Neural progenitor cell (in vitro differentiated cells): ENCODE data around the gene CALHM3. TPM values are rescaled to one million over a fixed set of nuclear protein-coding genes. Genes with fewer than 3 reads are reported as not detected.

Experiments used
- DNase-seq: peaks from one replicate; pipeline ENCODE4 v3.0.0-alpha.2; 2016; ENCODE audit warnings: low spot score
- H2AFZ ChIP-seq: fragments of 200-600 bp; sonication (generic); replicated peaks from 2 replicates; pipeline ENCODE4 v1.6.1; 2016; ENCODE audit warnings: antibody characterized with exemption
- H3F3A ChIP-seq: fragments of 200-600 bp; sonication (generic); 2 replicates; pipeline ENCODE4 v1.6.1; 2016; ENCODE audit warnings: antibody characterized with exemption, low read depth
- H3K27ac ChIP-seq: fragments of 200-600 bp; sonication (generic); 2 replicates; pipeline ENCODE4 v1.5.1; 2016; ENCODE audit warnings: mild to moderate bottlenecking
- H3K27me3 ChIP-seq: fragments of 200-600 bp; sonication (generic); 2 replicates; pipeline ENCODE4 v1.6.1; 2016; ENCODE audit warnings: mild to moderate bottlenecking, moderate library complexity
- H3K36me3 ChIP-seq: fragments of 200-600 bp; sonication (generic); 2 replicates; pipeline ENCODE4 v1.5.1; 2016
- H3K4me1 ChIP-seq: fragments of 200-600 bp; sonication (generic); 2 replicates; pipeline ENCODE4 v1.6.1; 2016; ENCODE audit warnings: mixed run types
- H3K4me2 ChIP-seq: fragments of 200-600 bp; sonication (generic); 2 replicates; pipeline ENCODE4 v1.6.1; 2016
- H3K4me3 ChIP-seq: fragments of 200-600 bp; sonication (generic); 2 replicates; pipeline ENCODE4 v1.5.1; 2016
- H3K79me2 ChIP-seq: fragments of 200-600 bp; sonication (generic); 2 replicates; pipeline ENCODE4 v1.6.1; 2016; ENCODE audit warnings: low read depth
- H3K9ac ChIP-seq: fragments of 200-600 bp; sonication (generic); 2 replicates; pipeline ENCODE4 v1.6.1; 2016
- H3K9me3 ChIP-seq: fragments of 200-600 bp; sonication (generic); 2 replicates; pipeline ENCODE4 v1.5.1; 2016; ENCODE audit warnings: low read depth
- H4K20me1 ChIP-seq: fragments of 200-600 bp; sonication (generic); 2 replicates; pipeline ENCODE4 v1.6.1; 2016; ENCODE audit warnings: low read depth
- H3K27ac Mint-ChIP-seq: 3 replicates; pipeline ENCODE4 v1.8.0; 2021; ENCODE audit warnings: mixed read lengths
- H3K27me3 Mint-ChIP-seq: 2 replicates; pipeline ENCODE4 v1.8.0; 2022; ENCODE audit warnings: low read depth, mild to moderate bottlenecking, inconsistent platforms, moderate library complexity, mixed read lengths; ENCODE audit not compliant: insufficient read depth
- H3K36me3 Mint-ChIP-seq: 3 replicates; pipeline ENCODE4 v1.8.0; 2021; ENCODE audit warnings: mixed read lengths
- H3K4me1 Mint-ChIP-seq: 3 replicates; pipeline ENCODE4 v1.8.0; 2021; ENCODE audit warnings: mixed read lengths
- H3K4me3 Mint-ChIP-seq: 3 replicates; pipeline ENCODE4 v1.8.0; 2021; ENCODE audit warnings: mild to moderate bottlenecking, moderate library complexity, mixed read lengths
- H3K9me3 Mint-ChIP-seq: 3 replicates; pipeline ENCODE4 v1.8.0; 2020; ENCODE audit warnings: mixed read lengths
- CTCF ChIP-seq: fragments of 200-600 bp; sonication (generic); IDR thresholded peaks from 2 replicates; pipeline ENCODE4 v1.5.1; 2017; ENCODE audit warnings: antibody characterized with exemption, mild to moderate bottlenecking
- EZH2 ChIP-seq: fragments of 200-600 bp; sonication (generic); IDR thresholded peaks from 2 replicates; pipeline ENCODE4 v1.6.1; 2017; ENCODE audit warnings: antibody characterized with exemption, mild to moderate bottlenecking, moderate library complexity
- EZH2phosphoT487 ChIP-seq: fragments of 200-600 bp; sonication (generic); IDR thresholded peaks from 2 replicates; pipeline ENCODE4 v1.6.1; 2017; ENCODE audit warnings: antibody characterized with exemption
- total RNA-seq: library from RNA; depleted of rRNA; stranded (reverse); fragments of >200 nt; gene quantifications from 2 replicates; pipeline ENCODE4 v1.2.3, GENCODE V29; 2015; ENCODE audit warnings: low replicate concordance

Gene CALHM3
- total RNA-seq, 1 donor from 2014 or later: not detected

GRCh38 chr10:103481974-103482531 lies 3.0 kb upstream of the CALHM3 start:
- Histone ChIP-seq H2AFZ (no peak overlapping the region), H4K20me1 (no peaks in the 10 kb centered on the region), H3K9ac (no peak overlapping the region), H3K27ac (no peak overlapping the region), H3K27me3 (no peaks in the 10 kb centered on the region), H3K79me2 (no peaks in the 10 kb centered on the region), H3K4me3 (no peak overlapping the region), H3K36me3 (no peaks in the 10 kb centered on the region), H3K9me3 (no peaks in the 10 kb centered on the region), H3K4me2 (no peak overlapping the region), H3K4me1 (peaks cover under 1% of the 10 kb centered on the region), H3F3A (no peaks in the 10 kb centered on the region)
- TF ChIP-seq EZH2phosphoT487 (no peak), CTCF (peak; percentile 64)
- Mint-ChIP-seq H3K4me3 (no peak overlapping the region), H3K36me3 (no peaks in the 10 kb centered on the region), H3K4me1 (peaks cover 9% of the 10 kb centered on the region), H3K9me3 (no peaks in the 10 kb centered on the region), H3K27me3 (peaks cover 3% of the 10 kb centered on the region), H3K27ac (no peak overlapping the region)
- DNase-seq: peak; percentile 71

DNA sequence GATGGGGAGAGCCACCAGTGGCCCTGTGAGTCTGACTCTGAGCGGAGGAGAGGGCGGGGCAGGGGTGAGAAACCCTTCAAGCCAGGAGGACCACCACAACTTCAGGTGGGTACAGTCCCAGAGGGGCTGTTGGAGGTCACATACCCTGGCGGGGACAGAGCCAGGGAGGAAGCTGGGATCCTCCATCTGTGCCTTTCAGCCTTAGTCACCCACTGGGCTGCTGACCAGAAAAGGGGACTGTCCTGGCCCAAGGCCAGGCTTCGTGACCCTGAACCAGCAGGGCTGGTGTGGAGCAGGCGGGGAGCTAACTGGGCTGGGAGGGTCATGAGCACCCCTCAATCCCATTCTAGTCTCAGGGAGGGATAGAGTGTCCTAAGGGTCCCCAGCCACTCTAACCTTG lies 1.5 kb upstream of the CALHM3 start:
- Histone ChIP-seq H3K9ac (no peak overlapping the region), H3K4me1 (peaks cover 7% of the 10 kb centered on the region), H3F3A (peaks cover 2% of the 10 kb centered on the region), H3K27ac (no peak overlapping the region), H2AFZ (no peak overlapping the region), H4K20me1 (no peaks in the 10 kb centered on the region), H3K79me2 (no peaks in the 10 kb centered on the region), H3K9me3 (no peaks in the 10 kb centered on the region), H3K27me3 (no peaks in the 10 kb centered on the region), H3K36me3 (no peaks in the 10 kb centered on the region), H3K4me3 (no peak overlapping the region), H3K4me2 (no peak overlapping the region)
- no peak overlapping the region for H3K4me3 Mint-ChIP-seq
- no peak overlapping the region for H3K27ac Mint-ChIP-seq
- H3K27me3 Mint-ChIP-seq: peaks cover 1% of the 10 kb centered on the region
- DNase-seq: no peak
- TF ChIP-seq EZH2 (no peak), CTCF (no peak), EZH2phosphoT487 (no peak)
- peaks cover 9% of the 10 kb centered on the region for H3K4me1 Mint-ChIP-seq
- no peaks in the 10 kb centered on the region for H3K36me3 Mint-ChIP-seq
- no peaks in the 10 kb centered on the region for H3K9me3 Mint-ChIP-seq

- TF ChIP-seq EZH2: no peak
- no peak overlapping the region for H3K4me3 ChIP-seq
- H3F3A ChIP-seq: peaks cover 2% of the 10 kb centered on the region
- H2AFZ ChIP-seq: no peak overlapping the region
- no peak for DNase-seq
- H3K4me3 Mint-ChIP-seq: no peak overlapping the region
- H3K9ac ChIP-seq: no peak overlapping the region
- H3K27ac ChIP-seq: no peak overlapping the region
- H3K4me1 ChIP-seq: peaks cover 7% of the 10 kb centered on the region
- H3K9me3 Mint-ChIP-seq: no peaks in the 10 kb centered on the region
- no peaks in the 10 kb centered on the region for H3K27me3 Mint-ChIP-seq
- H3K4me2 ChIP-seq: no peak overlapping the region
- H3K4me1 Mint-ChIP-seq: peaks cover 9% of the 10 kb centered on the region
- no peaks in the 10 kb centered on the region for H4K20me1 ChIP-seq
- H3K27me3 ChIP-seq: no peaks in the 10 kb centered on the region
- H3K27ac Mint-ChIP-seq: no peak overlapping the region
- no peaks in the 10 kb centered on the region for H3K9me3 ChIP-seq
- no peaks in the 10 kb centered on the region for H3K36me3 Mint-ChIP-seq
- H3K79me2 ChIP-seq: no peaks in the 10 kb centered on the region
- no peaks in the 10 kb centered on the region for H3K36me3 ChIP-seq
These were observed 369 bp downstream of the CALHM3 start for GRCh38 chr10:103478671-103479070.

DNA sequence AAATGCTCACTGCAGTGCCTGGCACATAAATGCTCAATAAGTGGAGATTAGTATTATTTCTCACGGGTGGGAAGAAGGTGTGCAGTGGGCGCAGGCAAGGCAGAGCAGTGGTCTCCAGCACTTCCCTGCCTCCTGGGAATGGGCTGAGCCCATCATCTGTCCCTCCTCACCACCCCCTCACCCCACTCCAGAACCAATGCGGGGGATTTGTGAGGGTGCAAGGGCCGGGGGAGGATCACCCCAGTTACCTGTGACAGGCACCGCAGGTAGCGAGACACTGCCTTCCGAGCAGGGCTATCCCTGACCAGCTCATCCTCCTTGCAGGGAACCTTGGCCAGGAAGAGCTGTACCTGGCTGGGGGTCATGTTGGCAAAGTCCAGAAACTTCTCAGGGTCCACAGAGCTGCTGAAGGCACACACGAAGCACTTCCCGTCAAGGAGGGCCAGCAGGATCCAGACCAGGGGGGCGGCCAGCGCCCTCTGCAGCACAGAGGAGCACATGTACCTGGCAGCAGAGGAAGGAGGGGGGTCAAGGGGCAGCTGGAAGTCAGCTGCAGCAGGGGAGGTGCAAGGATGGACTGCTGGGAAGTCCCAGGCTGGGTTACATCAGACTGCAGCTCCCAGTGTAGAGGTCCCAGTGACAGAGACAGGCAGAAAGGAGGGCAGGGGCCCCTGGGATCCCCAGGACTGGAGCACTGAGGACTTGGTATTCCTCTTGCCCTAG lies 2.8 kb downstream of the CALHM3 start:
- Mint-ChIP-seq H3K9me3 (no peaks in the 10 kb centered on the region), H3K4me3 (no peak overlapping the region), H3K4me1 (peaks cover 7% of the 10 kb centered on the region), H3K27ac (no peak overlapping the region), H3K36me3 (no peaks in the 10 kb centered on the region), H3K27me3 (no peaks in the 10 kb centered on the region)
- Histone ChIP-seq H3K27me3 (no peaks in the 10 kb centered on the region), H3K36me3 (no peaks in the 10 kb centered on the region), H3K9me3 (no peaks in the 10 kb centered on the region), H3F3A (peaks cover 2% of the 10 kb centered on the region), H3K27ac (no peak overlapping the region), H3K79me2 (no peaks in the 10 kb centered on the region), H2AFZ (peak overlapping the region; percentile 60), H3K4me3 (no peak overlapping the region), H4K20me1 (no peaks in the 10 kb centered on the region), H3K4me1 (peaks cover 7% of the 10 kb centered on the region), H3K4me2 (peak overlapping the region; percentile 22), H3K9ac (no peak overlapping the region)
- DNase-seq: peak; percentile 72
- TF ChIP-seq CTCF: peak; percentile 63
- no peak for TF ChIP-seq EZH2
- no peak for TF ChIP-seq EZH2phosphoT487
